Measurements from ENCODE around the gene HAVCR2. TPM values are rescaled to one million over a fixed set of nuclear protein-coding genes. Genes with fewer than 3 reads are reported as not detected.

HAVCR2 gene
- total and polyA plus RNA-seq, 2 donors from 2014 or later: 14.6 to 17.5 TPM

DNA sequence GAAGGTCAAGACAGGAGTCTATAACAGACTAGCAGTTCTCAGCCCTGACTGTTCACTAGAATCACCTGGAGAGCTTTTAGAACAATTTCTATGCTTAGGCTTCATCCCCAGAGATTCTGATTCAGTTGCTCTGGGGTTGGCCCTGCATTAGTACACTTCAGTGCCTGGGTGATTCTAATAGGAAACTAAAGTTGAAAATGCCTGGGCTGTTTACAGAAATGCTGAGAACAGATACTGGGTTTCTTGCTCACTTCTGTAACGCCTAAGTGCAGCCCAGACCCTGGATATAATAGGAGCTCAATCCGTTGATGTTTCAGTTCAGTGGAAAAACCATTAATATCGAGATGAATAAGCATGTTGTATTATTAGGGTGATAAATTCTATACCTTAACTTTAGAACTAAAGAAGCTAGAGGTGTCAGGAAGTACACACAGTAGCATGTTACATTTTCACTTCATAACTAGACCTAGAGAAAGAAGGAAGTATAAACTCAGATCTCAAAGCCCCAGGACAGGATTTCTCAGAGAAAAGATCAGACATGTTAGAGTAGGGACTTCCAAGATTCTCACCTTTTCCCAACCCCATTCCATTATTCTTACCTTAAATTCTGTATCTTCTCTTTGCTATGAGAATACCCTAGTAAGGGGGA is 20.4 kb downstream of the HAVCR2 start:
- intact Hi-C loops (cut with DNase I): no loop called here
- Histone ChIP-seq H3K4me3 (ENCODE audit: low read length in 3 of 3) (no peak overlapping the region), H3K27ac (ENCODE audit: low read depth in 2 of 2, low read length in 2 of 2) (no peak overlapping the region), H3K27me3 (ENCODE audit: control insufficient read depth, insufficient read depth, low read length) (no peaks in the 10 kb centered on the region), H3K4me1 (ENCODE audit: control insufficient read depth in 2 of 3, insufficient read depth in 2 of 3, low read depth in 1 of 3, low read length in 3 of 3) (no peaks in the 10 kb centered on the region), H3K9me3 (ENCODE audit: control insufficient read depth in 2 of 3, insufficient read depth in 1 of 3, low read length in 3 of 3) (no peaks in the 10 kb centered on the region), H3K9ac (ENCODE audit: low read length in 3 of 3) (no peak overlapping the region), H3K36me3 (ENCODE audit: control insufficient read depth in 2 of 3, insufficient read depth in 3 of 3, low read length in 3 of 3) (no peaks in the 10 kb centered on the region)
- TF ChIP-seq, protein P1, sequence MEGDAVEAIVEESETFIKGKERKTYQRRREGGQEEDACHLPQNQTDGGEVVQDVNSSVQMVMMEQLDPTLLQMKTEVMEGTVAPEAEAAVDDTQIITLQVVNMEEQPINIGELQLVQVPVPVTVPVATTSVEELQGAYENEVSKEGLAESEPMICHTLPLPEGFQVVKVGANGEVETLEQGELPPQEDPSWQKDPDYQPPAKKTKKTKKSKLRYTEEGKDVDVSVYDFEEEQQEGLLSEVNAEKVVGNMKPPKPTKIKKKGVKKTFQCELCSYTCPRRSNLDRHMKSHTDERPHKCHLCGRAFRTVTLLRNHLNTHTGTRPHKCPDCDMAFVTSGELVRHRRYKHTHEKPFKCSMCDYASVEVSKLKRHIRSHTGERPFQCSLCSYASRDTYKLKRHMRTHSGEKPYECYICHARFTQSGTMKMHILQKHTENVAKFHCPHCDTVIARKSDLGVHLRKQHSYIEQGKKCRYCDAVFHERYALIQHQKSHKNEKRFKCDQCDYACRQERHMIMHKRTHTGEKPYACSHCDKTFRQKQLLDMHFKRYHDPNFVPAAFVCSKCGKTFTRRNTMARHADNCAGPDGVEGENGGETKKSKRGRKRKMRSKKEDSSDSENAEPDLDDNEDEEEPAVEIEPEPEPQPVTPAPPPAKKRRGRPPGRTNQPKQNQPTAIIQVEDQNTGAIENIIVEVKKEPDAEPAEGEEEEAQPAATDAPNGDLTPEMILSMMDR (IDR thresholded peaks at IDR 0.05; ENCODE audit: borderline replicate concordance, extremely low read depth, insufficient read depth): no peak
- DNase-seq: no peak
- FAIRE-seq: no peak

DNA sequence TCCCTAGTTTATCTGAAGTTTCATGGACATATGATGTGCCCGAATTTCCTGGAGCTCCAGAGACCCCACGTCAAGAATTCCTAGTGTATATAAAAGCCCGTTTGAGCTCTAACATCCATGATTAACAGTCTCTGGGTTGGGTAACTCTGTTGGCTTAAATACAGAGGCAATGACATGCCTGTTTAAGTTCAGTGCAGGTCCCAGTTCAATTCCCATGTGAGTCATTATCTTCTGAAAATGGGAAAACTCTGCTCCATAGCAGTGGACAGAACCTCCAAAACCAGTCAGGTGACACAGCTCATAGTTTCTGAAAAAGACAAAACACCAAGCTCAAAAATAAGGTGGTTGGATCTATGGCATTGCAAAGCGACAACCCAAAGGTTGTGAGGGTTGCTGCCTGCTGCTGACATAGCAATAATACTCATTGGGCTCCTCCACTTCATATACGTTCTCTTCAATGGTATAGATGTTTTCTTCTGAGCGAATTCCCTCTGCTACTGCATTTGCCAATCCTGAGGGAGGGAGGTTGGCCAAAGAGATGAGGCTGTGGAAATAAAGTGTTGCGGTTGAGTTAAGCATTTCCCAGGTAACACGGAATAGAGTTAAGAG is 22.0 kb downstream of the HAVCR2 start:
- FAIRE-seq (no peak), DNase-seq (no peak)
- Histone ChIP-seq H3K27me3 (ENCODE audit: control insufficient read depth, insufficient read depth, low read length) (no peaks in the 10 kb centered on the region), H3K36me3 (ENCODE audit: control insufficient read depth in 2 of 3, insufficient read depth in 3 of 3, low read length in 3 of 3) (no peaks in the 10 kb centered on the region), H3K27ac (ENCODE audit: low read depth in 2 of 2, low read length in 2 of 2) (no peak overlapping the region), H3K9ac (ENCODE audit: low read length in 3 of 3) (no peak overlapping the region), H3K4me3 (ENCODE audit: low read length in 3 of 3) (no peak overlapping the region), H3K4me1 (ENCODE audit: control insufficient read depth in 2 of 3, insufficient read depth in 2 of 3, low read depth in 1 of 3, low read length in 3 of 3) (no peaks in the 10 kb centered on the region), H3K9me3 (ENCODE audit: control insufficient read depth in 2 of 3, insufficient read depth in 1 of 3, low read length in 3 of 3) (no peaks in the 10 kb centered on the region)
- TF ChIP-seq, protein P1 (IDR thresholded peaks at IDR 0.05; ENCODE audit: borderline replicate concordance, extremely low read depth, insufficient read depth): no peak
- intact Hi-C loops (cut with DNase I): no loop called here

DNA sequence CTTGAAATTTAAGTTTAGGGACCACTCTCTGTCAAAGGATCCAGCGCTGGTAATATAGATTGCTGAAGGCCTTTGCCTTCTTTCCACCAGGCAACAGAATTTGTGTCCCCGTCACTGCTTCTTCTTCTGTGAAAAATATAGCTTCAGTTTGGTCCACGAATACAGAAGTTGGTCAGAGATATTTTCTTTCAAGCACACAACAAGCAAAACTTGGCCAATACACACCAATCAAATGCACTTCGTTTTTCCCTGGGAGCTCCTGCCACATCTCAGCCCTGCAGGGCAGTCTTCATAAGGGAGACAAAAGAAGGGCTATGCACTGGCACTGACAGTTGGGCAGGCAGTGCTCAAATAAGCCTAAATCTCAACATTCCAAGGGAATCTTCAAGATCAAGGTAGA is 22.9 kb downstream of the HAVCR2 start:
- Histone ChIP-seq H3K27me3 (ENCODE audit: control insufficient read depth, insufficient read depth, low read length) (no peaks in the 10 kb centered on the region), H3K4me1 (ENCODE audit: control insufficient read depth in 2 of 3, insufficient read depth in 2 of 3, low read depth in 1 of 3, low read length in 3 of 3) (no peaks in the 10 kb centered on the region), H3K9me3 (ENCODE audit: control insufficient read depth in 2 of 3, insufficient read depth in 1 of 3, low read length in 3 of 3) (no peaks in the 10 kb centered on the region), H3K27ac (ENCODE audit: low read depth in 2 of 2, low read length in 2 of 2) (no peak overlapping the region), H3K36me3 (ENCODE audit: control insufficient read depth in 2 of 3, insufficient read depth in 3 of 3, low read length in 3 of 3) (no peaks in the 10 kb centered on the region), H3K9ac (ENCODE audit: low read length in 3 of 3) (no peak overlapping the region), H3K4me3 (ENCODE audit: low read length in 3 of 3) (no peak overlapping the region)
- TF ChIP-seq, protein P1 (IDR thresholded peaks at IDR 0.05; ENCODE audit: borderline replicate concordance, extremely low read depth, insufficient read depth): no peak
- intact Hi-C loops (cut with DNase I): no loop called here
- DNase-seq (no peak), FAIRE-seq (no peak)

All from kidney (tissue), 14 donors.